H1 (cell line): Measurements from ENCODE around the gene ZBTB46.

ENCODE experiments used
- SIRT6 ChIP-seq: IDR thresholded peaks from one replicate; pipeline ENCODE4 v1.7.1; 2012; ENCODE audit warnings: low read length, inconsistent platforms
- TBP ChIP-seq: IDR thresholded peaks from 2 replicates; pipeline ENCODE4 v1.6.1; 2011; ENCODE audit warnings: low read depth, low read length, improper control_type of control experiment
- TF ChIP-seq, protein P1 (sequence below): IDR thresholded peaks from 2 replicates; pipeline ENCODE4 v1.6.1; 2011; ENCODE audit warnings: low read depth, mild to moderate bottlenecking, low read length; ENCODE audit not compliant: insufficient read depth

DNA sequence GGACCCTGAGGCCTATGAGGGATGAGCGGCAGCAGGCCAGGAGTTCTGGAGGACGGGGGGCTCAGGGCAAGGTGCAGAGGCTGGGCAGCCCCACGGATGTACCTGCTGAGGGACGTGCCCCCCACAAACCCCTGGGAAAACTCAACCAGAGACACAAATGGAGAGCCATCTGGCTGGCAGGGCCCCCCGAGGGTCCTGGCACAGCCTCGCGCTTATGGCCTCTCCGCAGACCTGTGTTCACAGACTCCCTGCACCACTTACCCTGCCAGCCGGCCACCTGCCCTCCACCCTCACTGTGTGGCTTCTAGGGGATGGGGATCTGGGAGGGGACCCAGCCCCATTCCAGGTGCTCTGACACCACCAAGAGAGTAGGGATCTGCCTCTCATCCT is 3.4 kb upstream of the ZBTB46 start:
- TF ChIP-seq, protein P1, sequence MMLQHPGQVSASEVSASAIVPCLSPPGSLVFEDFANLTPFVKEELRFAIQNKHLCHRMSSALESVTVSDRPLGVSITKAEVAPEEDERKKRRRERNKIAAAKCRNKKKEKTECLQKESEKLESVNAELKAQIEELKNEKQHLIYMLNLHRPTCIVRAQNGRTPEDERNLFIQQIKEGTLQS = no peak
- no peak for TF ChIP-seq SIRT6
- TF ChIP-seq TBP = no peak
